Measurements from ENCODE around the gene CNIH3.

The CNIH3 gene

GRCh38 chr1:224722838-224723237 is 106.7 kb downstream of the CNIH3 start:
- Mint-ChIP-seq H3K4me1 (ENCODE audit: low read depth) (peaks cover 4% of the 10 kb centered on the region), H3K27me3 (peaks cover 28% of the 10 kb centered on the region), H3K36me3 (ENCODE audit: low read depth) (no peaks in the 10 kb centered on the region), H3K27ac (no peak overlapping the region), H3K9me3 (no peaks in the 10 kb centered on the region), H3K4me3 (no peak overlapping the region)
- DNase-seq = no peak

- DNase-seq = no peak
- no peaks in the 10 kb centered on the region for H3K36me3 Mint-ChIP-seq (ENCODE audit: low read depth)
- H3K27me3 Mint-ChIP-seq = peaks cover 14% of the 10 kb centered on the region
- H3K9me3 Mint-ChIP-seq = no peaks in the 10 kb centered on the region
- H3K4me3 Mint-ChIP-seq = no peak overlapping the region
- H3K27ac Mint-ChIP-seq = no peak overlapping the region
- no peaks in the 10 kb centered on the region for H3K4me1 Mint-ChIP-seq (ENCODE audit: low read depth)
Observed at GRCh38 chr1:224724566-224724965, 108.4 kb downstream of the CNIH3 start.

GRCh38 chr1:224726441-224727182 is 110.5 kb downstream of the CNIH3 start:
- H3K4me3 Mint-ChIP-seq = no peak overlapping the region
- no peaks in the 10 kb centered on the region for H3K9me3 Mint-ChIP-seq
- no peaks in the 10 kb centered on the region for H3K4me1 Mint-ChIP-seq (ENCODE audit: low read depth)
- no peak for DNase-seq
- no peaks in the 10 kb centered on the region for H3K27me3 Mint-ChIP-seq
- no peaks in the 10 kb centered on the region for H3K36me3 Mint-ChIP-seq (ENCODE audit: low read depth)
- H3K27ac Mint-ChIP-seq = peak overlapping the region; percentile 68

GRCh38 chr1:224727351-224728289 is 111.5 kb downstream of the CNIH3 start:
- H3K27ac Mint-ChIP-seq = no peak overlapping the region
- no peak for DNase-seq
- H3K36me3 Mint-ChIP-seq (ENCODE audit: low read depth) = no peaks in the 10 kb centered on the region

GRCh38 chr1:224730540-224730939 is 114.4 kb downstream of the CNIH3 start:
- no peaks in the 10 kb centered on the region for H3K27me3 Mint-ChIP-seq
- H3K36me3 Mint-ChIP-seq (ENCODE audit: low read depth) = no peaks in the 10 kb centered on the region
- H3K27ac Mint-ChIP-seq = no peak overlapping the region
- DNase-seq = no peak
- H3K4me1 Mint-ChIP-seq (ENCODE audit: low read depth) = peaks cover 9% of the 10 kb centered on the region
- H3K9me3 Mint-ChIP-seq = no peaks in the 10 kb centered on the region
- H3K4me3 Mint-ChIP-seq = no peak overlapping the region

More at GRCh38 chr1:224727351-224728289, 111.5 kb downstream of the CNIH3 start:
- Mint-ChIP-seq H3K9me3 (no peaks in the 10 kb centered on the region), H3K4me1 (ENCODE audit: low read depth) (no peaks in the 10 kb centered on the region), H3K4me3 (no peak overlapping the region), H3K27me3 (no peaks in the 10 kb centered on the region)

GRCh38 chr1:224730965-224731364 is 114.8 kb downstream of the CNIH3 start:
- DNase-seq = no peak
- Mint-ChIP-seq H3K27me3 (no peaks in the 10 kb centered on the region), H3K9me3 (no peaks in the 10 kb centered on the region), H3K27ac (no peak overlapping the region), H3K4me3 (no peak overlapping the region), H3K36me3 (ENCODE audit: low read depth) (no peaks in the 10 kb centered on the region), H3K4me1 (ENCODE audit: low read depth) (peaks cover 9% of the 10 kb centered on the region)

GRCh38 chr1:224731633-224732032 is 115.5 kb downstream of the CNIH3 start:
- Mint-ChIP-seq H3K36me3 (ENCODE audit: low read depth) (no peaks in the 10 kb centered on the region), H3K9me3 (no peaks in the 10 kb centered on the region), H3K27me3 (no peaks in the 10 kb centered on the region), H3K27ac (no peak overlapping the region), H3K4me1 (ENCODE audit: low read depth) (peaks cover 9% of the 10 kb centered on the region), H3K4me3 (no peak overlapping the region)
- no peak for DNase-seq

GRCh38 chr1:224732377-224733026 is 116.4 kb downstream of the CNIH3 start:
- DNase-seq = no peak
- Mint-ChIP-seq H3K27me3 (no peaks in the 10 kb centered on the region), H3K4me3 (no peak overlapping the region), H3K36me3 (ENCODE audit: low read depth) (no peaks in the 10 kb centered on the region), H3K9me3 (no peaks in the 10 kb centered on the region), H3K27ac (no peak overlapping the region), H3K4me1 (ENCODE audit: low read depth) (peaks cover 9% of the 10 kb centered on the region)

- H3K27ac Mint-ChIP-seq = no peak overlapping the region
- no peaks in the 10 kb centered on the region for H3K27me3 Mint-ChIP-seq
- no peak for DNase-seq
- H3K4me1 Mint-ChIP-seq (ENCODE audit: low read depth) = peaks cover 9% of the 10 kb centered on the region
- no peaks in the 10 kb centered on the region for H3K9me3 Mint-ChIP-seq
- H3K36me3 Mint-ChIP-seq (ENCODE audit: low read depth) = no peaks in the 10 kb centered on the region
- no peak overlapping the region for H3K4me3 Mint-ChIP-seq
Observed at GRCh38 chr1:224733027-224733911, 117.2 kb downstream of the CNIH3 start.

- H3K27me3 Mint-ChIP-seq = no peaks in the 10 kb centered on the region
- no peak for DNase-seq
- H3K4me1 Mint-ChIP-seq (ENCODE audit: low read depth) = peaks cover 9% of the 10 kb centered on the region
- H3K36me3 Mint-ChIP-seq (ENCODE audit: low read depth) = no peaks in the 10 kb centered on the region
- no peak overlapping the region for H3K27ac Mint-ChIP-seq
- H3K9me3 Mint-ChIP-seq = no peaks in the 10 kb centered on the region
- no peak overlapping the region for H3K4me3 Mint-ChIP-seq
Observed at GRCh38 chr1:224734261-224734935, 118.3 kb downstream of the CNIH3 start.

- H3K27me3 Mint-ChIP-seq = no peaks in the 10 kb centered on the region
- DNase-seq = no peak
- H3K9me3 Mint-ChIP-seq = no peaks in the 10 kb centered on the region
- H3K27ac Mint-ChIP-seq = no peak overlapping the region
- H3K4me1 Mint-ChIP-seq (ENCODE audit: low read depth) = peaks cover 9% of the 10 kb centered on the region
- H3K4me3 Mint-ChIP-seq = no peak overlapping the region
- H3K36me3 Mint-ChIP-seq (ENCODE audit: low read depth) = no peaks in the 10 kb centered on the region
Observed at GRCh38 chr1:224735159-224735558, 119.0 kb downstream of the CNIH3 start.

- Mint-ChIP-seq H3K27me3 (no peaks in the 10 kb centered on the region), H3K4me3 (no peak overlapping the region), H3K36me3 (ENCODE audit: low read depth) (no peaks in the 10 kb centered on the region), H3K27ac (no peak overlapping the region), H3K4me1 (ENCODE audit: low read depth) (peaks cover 9% of the 10 kb centered on the region), H3K9me3 (no peaks in the 10 kb centered on the region)
- no peak for DNase-seq
Observed at GRCh38 chr1:224736619-224737352, 120.7 kb downstream of the CNIH3 start.

- H3K4me1 Mint-ChIP-seq (ENCODE audit: low read depth) = peaks cover 9% of the 10 kb centered on the region
- no peaks in the 10 kb centered on the region for H3K36me3 Mint-ChIP-seq (ENCODE audit: low read depth)
- no peak overlapping the region for H3K4me3 Mint-ChIP-seq
- H3K27me3 Mint-ChIP-seq = no peaks in the 10 kb centered on the region
- H3K9me3 Mint-ChIP-seq = no peaks in the 10 kb centered on the region
- no peak overlapping the region for H3K27ac Mint-ChIP-seq
- DNase-seq = no peak
Observed at GRCh38 chr1:224737353-224737727, 121.2 kb downstream of the CNIH3 start.
